Loucy (cell line): ENCODE results near the gene TMEM169.

Experiments
- H2AFZ ChIP-seq: fragments of 200-600 bp; sonication (generic); 2 replicates; pipeline ENCODE4 v1.6.0; 2016; ENCODE audit warnings: antibody characterized with exemption, mild to moderate bottlenecking, low read length, moderate library complexity
- H3F3A ChIP-seq: fragments of 200-600 bp; 2 replicates; pipeline ENCODE4 v1.6.0; 2016; ENCODE audit warnings: antibody characterized with exemption, low read depth, mild to moderate bottlenecking
- H3K27me3 ChIP-seq: fragments of 200-600 bp; sonication (generic); 2 replicates; pipeline ENCODE4 v1.6.1; 2014; ENCODE audit warnings: low read length, mild to moderate bottlenecking; ENCODE audit not compliant: insufficient read depth, poor library complexity, severe bottlenecking
- H3K36me3 ChIP-seq: fragments of 200-600 bp; sonication (generic); 2 replicates; pipeline ENCODE4 v1.6.1; 2016; ENCODE audit warnings: low read length; ENCODE audit not compliant: insufficient read depth
- H3K4me1 ChIP-seq: fragments of 200-600 bp; sonication (generic); 2 replicates; pipeline ENCODE4 v1.5.1; 2014; ENCODE audit warnings: low read length, mild to moderate bottlenecking; ENCODE audit not compliant: insufficient read depth, poor library complexity, severe bottlenecking
- H3K4me2 ChIP-seq: fragments of 200-600 bp; sonication (generic); 2 replicates; pipeline ENCODE4 v1.6.0; 2014; ENCODE audit warnings: antibody characterized with exemption, low read length, low read depth, mild to moderate bottlenecking; ENCODE audit not compliant: poor library complexity, severe bottlenecking
- H3K4me3 ChIP-seq: fragments of 200-600 bp; sonication (generic); 2 replicates; pipeline ENCODE4 v1.5.1; 2014; ENCODE audit warnings: low read length, mild to moderate bottlenecking, mixed read lengths; ENCODE audit not compliant: poor library complexity, severe bottlenecking
- H3K79me2 ChIP-seq: fragments of 200-600 bp; sonication (generic); 2 replicates; pipeline ENCODE4 v1.6.1; 2014; ENCODE audit warnings: low read length; ENCODE audit not compliant: insufficient read depth
- H3K9ac ChIP-seq: fragments of 200-600 bp; sonication (generic); 2 replicates; pipeline ENCODE4 v1.6.0; 2014; ENCODE audit warnings: mild to moderate bottlenecking, low read depth, low read length, moderate library complexity; ENCODE audit not compliant: poor library complexity, severe bottlenecking
- H3K9me2 ChIP-seq: fragments of 200-600 bp; sonication (generic); replicated peaks from 2 replicates; pipeline ENCODE4 v1.6.1; 2016; ENCODE audit warnings: low read depth, low read length, mixed read lengths
- H3K9me3 ChIP-seq: fragments of 200-600 bp; sonication (generic); 2 replicates; pipeline ENCODE4 v1.6.1; 2014; ENCODE audit warnings: mild to moderate bottlenecking, antibody characterized with exemption, low read length, low read depth; ENCODE audit not compliant: insufficient read depth
- H4K20me1 ChIP-seq: fragments of 200-600 bp; sonication (generic); 2 replicates; pipeline ENCODE4 v1.6.0; 2014; ENCODE audit warnings: antibody characterized with exemption, low read length, mild to moderate bottlenecking; ENCODE audit not compliant: insufficient read depth, poor library complexity, severe bottlenecking
- EZH2phosphoT487 ChIP-seq: fragments of 200-600 bp; IDR thresholded peaks from 2 replicates; pipeline ENCODE4 v1.6.1; 2018; ENCODE audit warnings: antibody characterized with exemption, mild to moderate bottlenecking, moderate library complexity, borderline replicate concordance
- TF ChIP-seq, protein P1 (sequence below): fragments of 200-600 bp; sonication (generic); conservative IDR thresholded peaks from 2 replicates; pipeline ENCODE4 v1.5.1; 2014; ENCODE audit warnings: mild to moderate bottlenecking, antibody characterized with exemption, low read length

The TMEM169 gene

DNA sequence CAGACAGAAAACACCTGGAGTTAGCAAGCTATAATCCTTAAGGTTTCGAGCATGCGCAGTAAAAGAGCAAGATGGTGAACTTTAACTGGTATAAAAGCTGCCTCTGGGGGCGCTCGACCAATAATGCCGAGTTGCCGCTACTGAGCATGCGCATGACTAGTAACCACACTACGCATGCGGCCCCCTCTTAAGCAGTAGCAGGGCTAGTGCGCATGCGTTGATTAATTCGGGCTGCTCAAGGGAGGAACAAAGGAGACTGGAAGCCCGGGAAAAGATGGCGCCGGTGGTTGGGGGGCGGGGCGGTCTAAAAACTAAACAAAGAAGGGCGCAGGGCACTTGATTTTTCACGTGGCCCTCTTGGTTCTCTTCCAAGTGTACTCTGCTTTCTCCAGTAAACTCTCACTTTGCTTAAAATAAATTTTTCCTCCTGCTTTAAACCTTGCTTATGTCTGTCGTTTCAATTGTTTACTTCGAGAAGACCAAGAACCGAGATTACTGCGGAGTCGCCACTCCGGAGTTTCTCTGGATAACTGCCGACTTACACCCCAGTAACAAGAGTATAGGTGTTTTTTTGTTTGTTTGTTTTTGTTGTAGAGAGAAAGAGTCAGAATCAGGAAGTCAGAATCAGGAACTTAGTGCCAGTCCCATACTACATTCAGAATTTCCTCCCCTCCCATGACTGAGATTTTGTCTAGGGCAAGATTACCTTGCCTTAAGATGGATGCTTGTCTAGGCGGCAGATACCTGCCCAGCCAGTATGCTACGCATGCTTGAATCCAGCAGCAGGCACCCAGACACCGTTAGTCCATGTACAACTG is 33.2 kb downstream of the TMEM169 start:
- peaks cover 58% of the 10 kb centered on the region for H4K20me1 ChIP-seq
- peaks cover 85% of the 10 kb centered on the region for H3K4me1 ChIP-seq
- peak overlapping the region; percentile 94 for H3K4me2 ChIP-seq
- peak overlapping the region; percentile 91 for H3K4me3 ChIP-seq
- no peaks in the 10 kb centered on the region for H3K9me2 ChIP-seq
- H2AFZ ChIP-seq, result peak overlapping the region; percentile 90
- peaks cover 97% of the 10 kb centered on the region for H3K79me2 ChIP-seq
- TF ChIP-seq EZH2phosphoT487, result no peak
- TF ChIP-seq, protein P1, sequence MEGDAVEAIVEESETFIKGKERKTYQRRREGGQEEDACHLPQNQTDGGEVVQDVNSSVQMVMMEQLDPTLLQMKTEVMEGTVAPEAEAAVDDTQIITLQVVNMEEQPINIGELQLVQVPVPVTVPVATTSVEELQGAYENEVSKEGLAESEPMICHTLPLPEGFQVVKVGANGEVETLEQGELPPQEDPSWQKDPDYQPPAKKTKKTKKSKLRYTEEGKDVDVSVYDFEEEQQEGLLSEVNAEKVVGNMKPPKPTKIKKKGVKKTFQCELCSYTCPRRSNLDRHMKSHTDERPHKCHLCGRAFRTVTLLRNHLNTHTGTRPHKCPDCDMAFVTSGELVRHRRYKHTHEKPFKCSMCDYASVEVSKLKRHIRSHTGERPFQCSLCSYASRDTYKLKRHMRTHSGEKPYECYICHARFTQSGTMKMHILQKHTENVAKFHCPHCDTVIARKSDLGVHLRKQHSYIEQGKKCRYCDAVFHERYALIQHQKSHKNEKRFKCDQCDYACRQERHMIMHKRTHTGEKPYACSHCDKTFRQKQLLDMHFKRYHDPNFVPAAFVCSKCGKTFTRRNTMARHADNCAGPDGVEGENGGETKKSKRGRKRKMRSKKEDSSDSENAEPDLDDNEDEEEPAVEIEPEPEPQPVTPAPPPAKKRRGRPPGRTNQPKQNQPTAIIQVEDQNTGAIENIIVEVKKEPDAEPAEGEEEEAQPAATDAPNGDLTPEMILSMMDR, result peak; percentile 88
- H3K9me3 ChIP-seq, result no peaks in the 10 kb centered on the region
- H3F3A ChIP-seq, result peaks cover 21% of the 10 kb centered on the region
- H3K27me3 ChIP-seq, result peaks cover 1% of the 10 kb centered on the region
- H3K9ac ChIP-seq, result peak overlapping the region; percentile 96
- peaks cover 80% of the 10 kb centered on the region for H3K36me3 ChIP-seq

DNA sequence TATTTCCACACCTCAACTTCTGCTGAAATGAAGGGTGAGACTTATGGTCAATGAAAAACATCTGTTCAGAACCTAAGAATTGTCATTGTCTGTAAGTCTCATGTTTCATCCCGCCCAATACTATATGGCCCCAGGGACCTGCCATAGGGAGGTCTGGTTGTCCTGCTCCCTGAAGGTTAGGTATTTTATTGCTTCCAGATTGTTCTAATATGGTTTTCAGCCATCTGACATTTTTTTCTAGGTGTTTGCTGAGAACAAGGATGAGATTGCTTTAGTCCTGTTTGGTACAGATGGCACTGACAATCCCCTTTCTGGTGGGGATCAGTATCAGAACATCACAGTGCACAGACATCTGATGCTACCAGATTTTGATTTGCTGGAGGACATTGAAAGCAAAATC is 34.7 kb downstream of the TMEM169 start:
- Histone ChIP-seq H3K4me1 (peaks cover 75% of the 10 kb centered on the region), H3K9ac (peak overlapping the region; percentile 96)

GRCh38 chr2:216117561-216118340 is 36.0 kb downstream of the TMEM169 start:
- no peak overlapping the region for H3K4me3 ChIP-seq
- peaks cover 97% of the 10 kb centered on the region for H3K79me2 ChIP-seq
- no peaks in the 10 kb centered on the region for H3K27me3 ChIP-seq
- no peaks in the 10 kb centered on the region for H3K9me3 ChIP-seq
- H3K9me2 ChIP-seq, result no peaks in the 10 kb centered on the region
- peaks cover 61% of the 10 kb centered on the region for H3K4me1 ChIP-seq
- peak overlapping the region; percentile 85 for H3K4me2 ChIP-seq
- peaks cover 36% of the 10 kb centered on the region for H4K20me1 ChIP-seq
- TF ChIP-seq, protein P1, result no peak
- no peak for TF ChIP-seq EZH2phosphoT487
- no peak overlapping the region for H2AFZ ChIP-seq
- peaks cover 17% of the 10 kb centered on the region for H3F3A ChIP-seq
- peaks cover 81% of the 10 kb centered on the region for H3K36me3 ChIP-seq
- peak overlapping the region; percentile 96 for H3K9ac ChIP-seq

More for the DNA sequence above, 34.7 kb downstream of the TMEM169 start:
- Histone ChIP-seq H3F3A (peaks cover 21% of the 10 kb centered on the region), H2AFZ (no peak overlapping the region), H3K9me3 (no peaks in the 10 kb centered on the region), H3K4me2 (peak overlapping the region; percentile 85), H4K20me1 (peaks cover 44% of the 10 kb centered on the region), H3K4me3 (peak overlapping the region; percentile 91), H3K36me3 (peaks cover 81% of the 10 kb centered on the region), H3K79me2 (peaks cover 97% of the 10 kb centered on the region), H3K27me3 (no peaks in the 10 kb centered on the region), H3K9me2 (no peaks in the 10 kb centered on the region)
- TF ChIP-seq, protein P1, result no peak
- no peak for TF ChIP-seq EZH2phosphoT487
